ENCODE results near the gene CCM2. TPM values are rescaled to one million over a fixed set of nuclear protein-coding genes. Genes with fewer than 3 reads are reported as not detected.

CCM2 gene
- total and polyA plus RNA-seq, 8 donors = 1.8 to 39.0 (median 26.6) TPM

DNA sequence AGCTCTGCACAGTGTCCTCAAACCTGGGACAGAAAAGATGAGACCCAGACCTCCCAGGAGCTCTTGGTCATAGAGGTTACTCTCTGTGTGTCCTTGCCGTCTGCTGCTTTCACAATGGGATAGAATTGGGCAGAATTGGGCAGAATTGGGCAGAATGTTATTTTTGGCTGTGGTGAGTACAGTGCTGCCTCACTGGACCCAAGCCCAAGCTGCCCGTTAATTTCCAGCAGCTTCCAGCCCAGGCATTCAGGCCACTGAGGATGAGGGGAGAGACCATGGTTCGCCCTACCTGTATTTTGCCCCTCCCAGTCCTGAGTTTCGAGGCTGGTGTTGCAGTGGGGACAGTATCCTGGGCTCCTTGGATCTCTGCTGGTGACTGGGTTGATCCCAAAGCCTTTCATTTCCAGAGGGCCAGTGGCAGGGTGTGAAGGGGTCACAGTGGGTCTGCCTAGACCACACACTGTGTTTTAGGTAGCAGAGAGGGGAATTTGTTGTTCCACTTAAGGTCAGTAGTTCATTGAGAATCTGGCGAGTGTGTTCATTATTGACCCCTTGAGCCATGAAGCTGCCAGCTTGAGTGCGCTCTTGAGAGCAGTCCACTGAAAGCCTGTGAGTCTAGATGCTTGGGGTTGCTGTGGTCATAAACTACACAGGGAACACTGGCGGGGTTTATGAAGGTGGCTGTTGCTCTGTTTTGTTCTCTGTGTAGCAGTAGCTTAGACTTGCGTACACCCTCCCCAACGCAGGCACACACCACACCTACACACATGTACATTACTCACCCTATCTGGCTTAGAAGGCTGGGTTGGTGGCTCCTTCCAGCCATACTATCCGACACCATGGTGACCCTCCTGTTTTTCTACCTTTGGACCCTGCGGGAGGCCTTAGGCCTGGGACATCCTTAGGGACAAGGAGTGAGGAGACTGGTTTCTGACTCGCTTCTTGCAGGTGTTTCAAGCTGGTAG lies 65.3 kb downstream of the CCM2 start:
- DNase-seq = peak in 1 of 2 donors; percentile 8
- WGBS, 5 donors = 85 to 96% (median 87%) methylated on average over 8 to 12 of the region's 12 CpGs
- Histone ChIP-seq H3K27me3 (no peaks in the 10 kb centered on the region), H3K4me3 (no peak overlapping the region), H3K36me3 (peaks cover 17 to 80% (median 67%) of the 10 kb centered on the region in 4 donors), H3K27ac (no peak overlapping the region), H3K4me1 (peaks cover 0 to 5% (median 0%) of the 10 kb centered on the region in 4 donors), H3K9me3 (no peaks in the 10 kb centered on the region)
- intact Hi-C loops (cut with DNase I; ENCODE audit: low total_unique reads) = no loop called here
- TF ChIP-seq EP300 (IDR thresholded peaks at IDR 0.05) (no peak), POLR2A (IDR thresholded peaks at IDR 0.05) (no peak), POLR2AphosphoS5 (IDR thresholded peaks at IDR 0.05) (no peak)
- TF ChIP-seq, protein P1, sequence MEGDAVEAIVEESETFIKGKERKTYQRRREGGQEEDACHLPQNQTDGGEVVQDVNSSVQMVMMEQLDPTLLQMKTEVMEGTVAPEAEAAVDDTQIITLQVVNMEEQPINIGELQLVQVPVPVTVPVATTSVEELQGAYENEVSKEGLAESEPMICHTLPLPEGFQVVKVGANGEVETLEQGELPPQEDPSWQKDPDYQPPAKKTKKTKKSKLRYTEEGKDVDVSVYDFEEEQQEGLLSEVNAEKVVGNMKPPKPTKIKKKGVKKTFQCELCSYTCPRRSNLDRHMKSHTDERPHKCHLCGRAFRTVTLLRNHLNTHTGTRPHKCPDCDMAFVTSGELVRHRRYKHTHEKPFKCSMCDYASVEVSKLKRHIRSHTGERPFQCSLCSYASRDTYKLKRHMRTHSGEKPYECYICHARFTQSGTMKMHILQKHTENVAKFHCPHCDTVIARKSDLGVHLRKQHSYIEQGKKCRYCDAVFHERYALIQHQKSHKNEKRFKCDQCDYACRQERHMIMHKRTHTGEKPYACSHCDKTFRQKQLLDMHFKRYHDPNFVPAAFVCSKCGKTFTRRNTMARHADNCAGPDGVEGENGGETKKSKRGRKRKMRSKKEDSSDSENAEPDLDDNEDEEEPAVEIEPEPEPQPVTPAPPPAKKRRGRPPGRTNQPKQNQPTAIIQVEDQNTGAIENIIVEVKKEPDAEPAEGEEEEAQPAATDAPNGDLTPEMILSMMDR (IDR thresholded peaks at IDR 0.05) = no peak

DNA sequence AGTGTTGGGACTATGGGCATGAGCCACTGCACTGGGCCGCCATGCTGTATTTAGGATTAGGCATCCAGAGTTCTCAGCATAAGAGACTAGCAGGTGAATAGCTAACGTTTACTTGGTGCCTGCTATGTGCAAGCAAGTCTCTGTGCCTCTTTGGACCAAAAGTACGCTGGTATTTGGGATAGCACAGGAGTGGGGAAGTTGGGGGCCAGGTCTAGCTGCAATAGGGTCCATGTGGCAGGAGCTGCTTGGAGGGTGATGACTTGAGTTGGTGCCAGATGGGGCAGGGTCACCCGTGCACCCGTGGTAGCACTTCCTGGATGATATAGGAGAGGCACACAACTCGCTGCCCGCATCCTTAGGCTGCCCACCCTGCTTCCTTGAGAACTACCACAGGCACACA lies 66.4 kb downstream of the CCM2 start:
- intact Hi-C loops (cut with DNase I; ENCODE audit: low total_unique reads) = no loop called here
- no peaks in the 10 kb centered on the region for H3K9me3 ChIP-seq
- WGBS, 5 donors = 78 to 89% (median 86%) methylated on average over 7 of the region's 7 CpGs
- H3K27me3 ChIP-seq = no peaks in the 10 kb centered on the region
- peak in 1 of 2 donors; percentile 7 for DNase-seq
- H3K27ac ChIP-seq = no peak overlapping the region
- no peak overlapping the region for H3K4me3 ChIP-seq
- H3K36me3 ChIP-seq = peaks cover 17 to 91% (median 78%) of the 10 kb centered on the region in 4 donors
- TF ChIP-seq, protein P1 (IDR thresholded peaks at IDR 0.05) = no peak
- no peak for TF ChIP-seq EP300 (IDR thresholded peaks at IDR 0.05)
- TF ChIP-seq POLR2AphosphoS5 (IDR thresholded peaks at IDR 0.05) = no peak
- peaks cover 0 to 5% (median 0%) of the 10 kb centered on the region in 4 donors for H3K4me1 ChIP-seq

DNA sequence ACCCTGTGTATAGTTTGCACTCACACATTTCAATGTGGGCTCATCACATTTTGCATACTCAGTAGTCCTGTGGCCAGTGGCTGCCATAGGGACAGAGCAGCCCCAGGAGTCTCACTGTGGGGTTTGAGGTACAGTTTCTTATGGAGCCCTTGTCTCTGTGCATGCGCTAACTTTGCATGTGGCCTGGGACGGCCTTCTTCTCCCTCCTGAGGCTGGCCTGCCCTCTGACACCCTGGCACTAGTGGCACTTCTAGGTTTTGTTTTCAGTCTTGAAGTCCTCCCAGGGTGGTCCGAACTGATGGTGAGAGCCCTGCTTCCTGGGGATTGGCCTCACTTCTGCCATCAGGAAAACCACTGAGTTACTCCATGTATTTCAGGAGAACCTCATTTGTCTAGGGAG lies 67.6 kb downstream of the CCM2 start:
- Histone ChIP-seq H3K4me3 (no peak overlapping the region), H3K4me1 (peaks cover 0 to 5% (median 0%) of the 10 kb centered on the region in 4 donors), H3K9me3 (no peaks in the 10 kb centered on the region), H3K27me3 (no peaks in the 10 kb centered on the region), H3K27ac (no peak overlapping the region), H3K36me3 (peaks cover 27 to 99% (median 90%) of the 10 kb centered on the region in 4 donors)
- WGBS, 5 donors = 91 to 95% (median 94%) methylated on average over 3 of the region's 3 CpGs
- no peak for DNase-seq
- intact Hi-C loops (cut with DNase I; ENCODE audit: low total_unique reads) = no loop called here
- TF ChIP-seq POLR2AphosphoS5 (IDR thresholded peaks at IDR 0.05) (no peak), POLR2A (IDR thresholded peaks at IDR 0.05) (no peak), EP300 (IDR thresholded peaks at IDR 0.05) (no peak)
- TF ChIP-seq, protein P1 (IDR thresholded peaks at IDR 0.05) = no peak

DNA sequence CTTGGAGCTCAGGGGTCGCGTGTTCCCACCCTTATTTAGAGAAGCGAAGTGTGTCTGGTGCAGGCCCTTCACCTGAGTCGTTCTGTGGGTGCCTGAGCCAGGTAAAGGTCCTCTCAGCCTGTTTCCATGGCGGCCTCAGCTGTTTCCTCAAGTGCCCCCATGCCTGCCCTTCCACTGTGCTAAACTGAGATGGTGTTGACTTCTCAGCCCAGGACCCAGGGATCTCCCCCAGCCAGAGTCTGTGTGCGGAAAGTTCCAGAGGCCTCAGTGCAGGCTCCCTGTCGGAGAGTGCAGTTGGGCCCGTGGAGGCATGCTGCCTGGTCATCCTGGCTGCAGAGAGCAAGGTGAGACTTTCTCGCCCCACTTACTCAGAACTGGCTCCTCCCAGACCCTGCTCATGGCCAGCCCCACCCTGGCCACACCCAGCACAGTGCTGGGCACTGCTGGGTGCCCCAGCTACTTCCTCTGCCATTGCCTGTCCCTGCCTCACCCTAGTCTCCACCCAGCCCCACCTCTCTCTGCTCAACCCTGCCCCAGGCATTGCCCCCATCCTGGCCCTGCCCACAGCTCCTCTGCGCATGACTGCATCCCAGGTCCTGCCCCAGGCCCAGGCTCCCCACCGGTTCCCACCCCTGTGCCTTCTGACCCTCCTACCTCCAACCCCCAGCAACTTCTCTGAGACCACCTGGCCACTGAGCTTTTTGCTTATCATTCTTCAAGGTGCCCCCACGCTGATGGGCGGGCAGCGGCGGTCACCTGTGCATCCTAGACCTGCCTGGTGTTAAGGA lies 68.4 kb downstream of the CCM2 start:
- Histone ChIP-seq H3K4me3 (no peak overlapping the region), H3K36me3 (peaks cover 35 to 99% (median 98%) of the 10 kb centered on the region in 4 donors), H3K9me3 (no peaks in the 10 kb centered on the region), H3K27ac (no peak overlapping the region), H3K27me3 (no peaks in the 10 kb centered on the region), H3K4me1 (peaks cover 0 to 5% (median 0%) of the 10 kb centered on the region in 4 donors)
- TF ChIP-seq POLR2AphosphoS5 (IDR thresholded peaks at IDR 0.05) = no peak
- no peak for TF ChIP-seq EP300 (IDR thresholded peaks at IDR 0.05)
- TF ChIP-seq, protein P1 (IDR thresholded peaks at IDR 0.05) = no peak
- TF ChIP-seq POLR2A (IDR thresholded peaks at IDR 0.05) = no peak
- no peak for DNase-seq
- intact Hi-C loops (cut with DNase I; ENCODE audit: low total_unique reads) = no loop called here
- 91 to 95% (median 93%) methylated on average over 10 to 15 of the region's 15 CpGs for WGBS, 5 donors
